GM12878 (cell line): ENCODE data around the gene NCBP1. TPM values are rescaled to one million over a fixed set of nuclear protein-coding genes. Genes with fewer than 3 reads are reported as not detected.

Experiments
- ATAC-seq: fragments of 200-7000 bp; cut with Tn5 transposase; 3 replicates; pipeline ENCODE4 v1.9.1; 2020; ENCODE audit warnings: mild to moderate bottlenecking, moderate library complexity
- BruUV-seq: library from RNA; stranded (reverse); fragments of 400-500 nt; replicated peaks from 2 replicates; lab custom pipeline; 2021; lab: Mats Ljungman, UMichigan
- CTCF ChIA-PET: fragments of 300-600 bp; sonication (Branson Sonifier 250); formaldehyde crosslinking; extraction: SDS; loops from one replicate; lab custom pipeline; 2021; ENCODE audit warnings: inconsistent platforms; lab: Yijun Ruan, JAX
- POLR2A ChIA-PET: fragments of 350-600 bp; formaldehyde crosslinking; extraction: SDS; loops from one replicate; lab custom pipeline; 2021; ENCODE audit warnings: inconsistent platforms; lab: Charles Lee
- RAD21 ChIA-PET: fragments of 300-600 bp; sonication (Branson Sonifier 250); formaldehyde crosslinking; loops from one replicate; lab custom pipeline; 2023; ENCODE audit warnings: antibody characterized with exemption; ENCODE audit not compliant: unreplicated experiment; lab: Charles Lee
- SMC1A ChIA-PET: fragments of 300-600 bp; sonication (Branson Sonifier 250); formaldehyde crosslinking; loops from one replicate; lab custom pipeline; 2023; ENCODE audit not compliant: unreplicated experiment, uncharacterized antibody; lab: Charles Lee
- DNase-seq: peaks from one replicate; pipeline ENCODE4 v3.0.0-alpha.2; 2011; ENCODE audit warnings: low read depth, low spot score
- FAIRE-seq: peaks from 3 replicates; lab custom pipeline; 2011; peaks lifted over from hg19 to GRCh38; lab: Jason Lieb, UNC
- H2AFZ ChIP-seq: 2 replicates; pipeline ENCODE4 v1.6.0; 2011; ENCODE audit warnings: low read depth, low read length, control low read depth; ENCODE audit not compliant: control insufficient read depth
- H3K27ac ChIP-seq: 2 replicates; pipeline ENCODE4 v1.5.1; 2011; ENCODE audit warnings: control low read depth; ENCODE audit not compliant: control insufficient read depth, insufficient read depth
- H3K27me3 ChIP-seq, 2 experiments: replicated peaks in 1 of 2; 2 replicates each; pipeline versions ENCODE4 v1.6.0 to v1.6.1; 2011; ENCODE audit warnings: low read length in 1 of 2; ENCODE audit not compliant: control insufficient read depth in 2 of 2, insufficient read depth in 2 of 2
- H3K36me3 ChIP-seq, 2 experiments: 2 replicates each; pipeline ENCODE4 v1.5.1; 2011; ENCODE audit warnings: low read length in 1 of 2; ENCODE audit not compliant: control insufficient read depth in 2 of 2, insufficient read depth in 2 of 2
- H3K4me1 ChIP-seq: 2 replicates; pipeline ENCODE4 v1.6.1; 2011; ENCODE audit warnings: mild to moderate bottlenecking, low read length, moderate library complexity, mixed read lengths; ENCODE audit not compliant: control insufficient read depth, insufficient read depth
- H3K4me2 ChIP-seq: 2 replicates; pipeline ENCODE4 v1.6.0; 2011; ENCODE audit warnings: control low read depth; ENCODE audit not compliant: control insufficient read depth, insufficient read depth
- H3K4me3 ChIP-seq: fragments of 200-600 bp; sonication (generic); 2 replicates; pipeline ENCODE4 v1.5.1; 2016
- H3K79me2 ChIP-seq: 2 replicates; pipeline ENCODE4 v1.6.0; 2011; ENCODE audit warnings: low read length; ENCODE audit not compliant: control insufficient read depth, insufficient read depth
- H3K9ac ChIP-seq: 2 replicates; pipeline ENCODE4 v1.8.0; 2011; ENCODE audit warnings: low read length, control low read depth, mixed read lengths; ENCODE audit not compliant: control insufficient read depth, insufficient read depth
- H3K9me3 ChIP-seq: replicated peaks from 3 replicates; pipeline ENCODE4 v1.5.1; 2011; ENCODE audit warnings: mild to moderate bottlenecking, low read length; ENCODE audit not compliant: control insufficient read depth, insufficient read depth
- H4K20me1 ChIP-seq: 2 replicates; pipeline ENCODE4 v1.6.0; 2011; ENCODE audit not compliant: control insufficient read depth, insufficient read depth
- TCF3 ChIP-seq: IDR thresholded peaks from 2 replicates; pipeline ENCODE4 v1.6.1; 2012; ENCODE audit warnings: low read depth, mild to moderate bottlenecking, low read length, borderline replicate concordance; ENCODE audit not compliant: insufficient read depth
- in situ Hi-C: fragments of 300-500 bp; cut with MboI; formaldehyde crosslinking; loops from 9 replicates; pipeline ENCODE4 v1.14.3; 2018; ENCODE audit warnings: mixed read lengths
- intact Hi-C: fragments of 100-400 bp; cut with micrococcal nuclease; formaldehyde crosslinking; loops from one replicate; pipeline ENCODE4 v1.14.2; 2022; ENCODE audit not compliant: unreplicated experiment
- polyA plus RNA-seq, 11 experiments: library from polyadenylated mRNA; depleted of rRNA in 4 of 11; unstranded in 6 of 11; stranded (reverse) in 5 of 11; fragments of >200 nt; fragmentation: Nextera tagmentation in 4 of 11; fragmentation: Illumina TruSeq in 1 of 11; extraction: Ambion mirVana in 4 of 11; extraction: Trizol in 1 of 11; gene quantifications; 1 replicate in 1 of 11; 2 replicates in 10 of 11; pipeline versions ENCODE4 v1.2.1 to v1.2.3, GENCODE V29; 2011 to 2016; ENCODE audit warnings: inconsistent platforms in 2 of 11, missing spikeins in 2 of 11, low read depth in 1 of 11
- total RNA-seq, 4 experiments: library from RNA; depleted of rRNA in 3 of 4; stranded (reverse); fragments of >200 nt in 3 of 4; fragmentation: Illumina TruSeq in 1 of 4; extraction: Trizol in 1 of 4; gene quantifications; 2 replicates each; pipeline versions ENCODE4 v1.2.1 to v1.2.3, GENCODE V29; 2013 to 2021
- TF ChIP-seq, protein P1 (sequence below): IDR thresholded peaks from 2 replicates; pipeline ENCODE4 v1.6.1; 2012; ENCODE audit warnings: low read length, inconsistent platforms

The NCBP1 gene
- total and polyA plus RNA-seq, 10 of the 15 experiments (the other 5 are each of a cell fraction or from before 2014, with no cell fraction given) = 14.7 to 70.9 (median 36.0) TPM

DNA sequence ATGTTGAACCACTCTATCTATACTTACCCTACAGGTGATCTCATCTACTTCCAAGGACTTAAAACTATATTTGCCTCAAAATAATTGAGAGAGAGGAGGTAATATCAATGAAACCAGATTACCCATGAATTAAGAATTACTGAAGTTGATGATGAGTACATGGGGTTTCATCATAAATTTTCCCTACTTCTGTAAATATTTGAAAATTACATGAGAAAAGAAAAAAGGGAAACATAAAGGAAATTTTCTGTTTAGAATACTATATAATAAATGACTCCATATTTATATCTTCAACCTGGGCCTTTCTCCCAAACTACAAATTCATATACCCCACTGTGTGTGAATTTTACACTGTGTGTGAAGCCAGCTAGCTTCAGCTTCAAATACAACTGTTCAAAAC lies 3.0 kb upstream of the NCBP1 start:
- TF ChIP-seq, protein P1, sequence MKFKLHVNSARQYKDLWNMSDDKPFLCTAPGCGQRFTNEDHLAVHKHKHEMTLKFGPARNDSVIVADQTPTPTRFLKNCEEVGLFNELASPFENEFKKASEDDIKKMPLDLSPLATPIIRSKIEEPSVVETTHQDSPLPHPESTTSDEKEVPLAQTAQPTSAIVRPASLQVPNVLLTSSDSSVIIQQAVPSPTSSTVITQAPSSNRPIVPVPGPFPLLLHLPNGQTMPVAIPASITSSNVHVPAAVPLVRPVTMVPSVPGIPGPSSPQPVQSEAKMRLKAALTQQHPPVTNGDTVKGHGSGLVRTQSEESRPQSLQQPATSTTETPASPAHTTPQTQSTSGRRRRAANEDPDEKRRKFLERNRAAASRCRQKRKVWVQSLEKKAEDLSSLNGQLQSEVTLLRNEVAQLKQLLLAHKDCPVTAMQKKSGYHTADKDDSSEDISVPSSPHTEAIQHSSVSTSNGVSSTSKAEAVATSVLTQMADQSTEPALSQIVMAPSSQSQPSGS = no peak
- TF ChIP-seq TCF3 = no peak
- intact Hi-C loops (no loop called here), in situ Hi-C loops (loop anchor here (25.0 kb wide), 1 partner anchor 1218 kb away; the partner anchor contains the start of gene ZNF367)
- DNase-seq = no peak
- no peak overlapping the region for H3K9ac ChIP-seq
- H3K36me3 ChIP-seq = 0 out of 4 replicates have a peak, but pooled peaks cover 0 to 2% of the 10 kb centered on the region in 2 experiments
- BruUV-seq = no TSS peak
- H3K27me3 ChIP-seq = no peaks in the 10 kb centered on the region
- ChIA-PET SMC1A (interaction anchor here (0.6 to 2.5 kb wide), 4 partner anchors 9 to 217 kb away, joined by 3 to 14 read pairs (median 4); no protein-coding TSS in a partner anchor), RAD21 (interaction anchor here (0.8 kb wide), 1 partner anchor 32 kb away, joined by 3 read pairs; no protein-coding TSS in a partner anchor), CTCF (interaction anchor here (0.9 to 5.5 kb wide), 6 partner anchors 9 to 162 kb away, joined by 3 to 35 read pairs (median 12); no protein-coding TSS in a partner anchor), POLR2A (no interaction called here)
- FAIRE-seq = no peak
- no peaks in the 10 kb centered on the region for H4K20me1 ChIP-seq
- no peak overlapping the region for H3K27ac ChIP-seq
- H3K4me3 ChIP-seq = no peak overlapping the region
- H3K79me2 ChIP-seq = peaks cover 52% of the 10 kb centered on the region
- H3K9me3 ChIP-seq = no peaks in the 10 kb centered on the region
- ATAC-seq = no peak
- peaks cover 5% of the 10 kb centered on the region for H3K4me1 ChIP-seq
- no peak overlapping the region for H3K4me2 ChIP-seq
- no peak overlapping the region for H2AFZ ChIP-seq
